Hematopoietic multipotent progenitor cell treated with erythropoietin and hydrocortisone succinate and interleukin-3 and kit ligand, for 4 days (in vitro differentiated cells): ENCODE results near the gene SGK1.
"Not testable (repeated sequence)": the region's sequence is repeated elsewhere in the genome, so short reads cannot be mapped to it uniquely, and the experiment has no call there.

Experiments used
- DNase-seq: peaks from one replicate; pipeline ENCODE4 v3.0.0-alpha.2; 2015

The SGK1 gene

GRCh38 chr6:134217105-134217797, 100.7 kb downstream of the SGK1 start:
- DNase-seq, result no peak

- peak; percentile 46 for DNase-seq
Observed at GRCh38 chr6:134216301-134217010, 101.5 kb downstream of the SGK1 start.

DNA sequence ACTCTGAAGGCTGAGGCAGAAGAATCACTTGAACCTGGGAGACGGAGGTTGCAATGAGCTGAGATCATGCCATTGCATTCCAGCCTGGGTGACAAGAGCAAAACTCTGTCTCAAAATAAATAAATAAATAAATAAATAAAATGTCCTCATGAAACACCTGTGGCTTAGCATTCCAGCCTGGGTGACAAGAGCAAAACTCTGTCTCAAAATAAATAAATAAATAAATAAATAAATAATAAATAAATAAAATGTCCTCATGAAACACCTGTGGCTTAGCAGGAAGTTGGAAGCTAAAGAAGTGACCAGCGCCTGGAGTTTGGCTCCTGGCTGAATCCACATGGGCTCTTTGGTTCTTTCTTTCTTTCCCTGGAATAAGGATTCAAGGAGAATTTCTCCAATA, 104.5 kb downstream of the SGK1 start:
- DNase-seq, result not testable (repeated sequence)

DNA sequence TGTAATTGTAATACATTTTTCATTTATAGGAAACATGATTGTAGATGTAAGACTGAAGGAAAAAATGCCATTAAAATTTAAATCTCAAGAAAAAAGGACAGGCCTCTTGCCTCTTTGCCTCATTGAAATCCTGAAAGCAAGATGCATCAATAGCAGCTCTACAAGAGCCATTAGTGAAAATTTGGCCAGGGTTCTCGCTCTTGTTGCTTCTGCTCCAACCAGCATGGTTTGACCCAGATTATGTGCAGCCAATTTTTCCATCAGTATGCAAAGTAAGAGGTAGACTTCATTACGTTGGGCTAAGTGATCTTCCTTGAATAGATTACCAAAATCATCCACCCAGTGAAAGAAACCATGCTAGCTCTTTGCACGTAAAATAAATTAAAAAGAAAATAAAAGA, 106.6 kb downstream of the SGK1 start:
- DNase-seq, result no peak

DNA sequence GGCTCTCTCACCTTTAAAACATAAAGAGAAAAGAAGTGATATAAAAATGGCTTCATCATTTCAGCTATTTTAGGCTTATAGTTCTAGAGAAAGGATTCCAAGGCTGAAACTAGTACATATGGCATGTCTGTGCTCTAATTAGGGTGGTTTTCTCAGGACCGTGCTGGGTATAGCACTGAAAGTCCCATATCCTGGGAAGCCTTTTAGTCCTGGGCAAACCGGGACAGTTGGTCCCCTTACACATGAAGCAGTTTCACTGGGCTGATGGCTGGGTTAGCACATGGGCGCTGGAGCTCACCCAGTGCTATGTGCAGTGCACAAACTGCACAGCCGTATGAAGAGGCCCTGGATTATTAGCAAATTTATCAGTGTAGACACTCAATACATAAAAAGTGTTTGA, 110.5 kb downstream of the SGK1 start:
- no peak for DNase-seq

- no peak for DNase-seq
Observed at GRCh38 chr6:134205366-134205765, 112.5 kb downstream of the SGK1 start.

- DNase-seq, result not testable (repeated sequence)
Observed at GRCh38 chr6:134204759-134205158, 113.2 kb downstream of the SGK1 start.

GRCh38 chr6:134204031-134204430, 113.9 kb downstream of the SGK1 start:
- no peak for DNase-seq

GRCh38 chr6:134201716-134202115, 116.2 kb downstream of the SGK1 start:
- DNase-seq, result peak; percentile 25

GRCh38 chr6:134199848-134200606, 117.9 kb downstream of the SGK1 start:
- DNase-seq, result no peak

DNA sequence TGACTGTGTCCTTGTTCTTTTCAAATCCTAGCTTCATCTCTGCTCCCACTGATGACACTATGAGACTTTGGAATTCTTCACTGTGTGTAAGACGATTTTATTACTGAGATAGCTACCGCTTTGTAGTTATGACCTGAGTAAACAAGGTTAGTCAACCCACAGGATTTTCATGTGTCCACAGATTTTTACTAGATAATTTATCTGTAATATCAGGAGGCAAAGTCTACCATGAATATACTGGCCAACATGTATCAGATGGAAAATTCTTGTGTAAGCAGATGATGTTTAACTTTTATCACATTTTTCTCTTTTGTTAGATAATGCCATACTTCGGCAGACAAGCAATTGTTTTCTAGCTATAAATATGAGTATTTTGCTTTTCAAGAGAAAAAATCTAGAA, 119.8 kb downstream of the SGK1 start:
- DNase-seq, result no peak

DNA sequence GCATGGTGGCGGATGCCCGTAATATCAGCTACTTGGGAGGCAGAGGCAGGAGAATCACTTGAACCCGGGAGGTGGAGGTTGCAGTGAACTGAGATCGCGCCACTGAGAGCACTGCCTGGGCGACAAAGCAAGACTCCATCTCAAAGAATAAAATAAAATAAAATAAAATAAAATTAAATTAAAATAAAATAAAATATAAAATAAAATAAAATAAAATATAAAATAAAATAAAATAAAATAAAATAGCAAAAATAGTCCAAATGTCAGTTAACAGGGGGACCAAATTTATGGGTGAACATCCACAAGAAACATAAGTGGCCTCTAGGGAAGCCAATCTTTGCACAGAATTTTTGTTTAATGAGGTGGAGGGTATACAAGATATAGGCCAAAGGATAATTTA, 120.2 kb downstream of the SGK1 start:
- DNase-seq, result not testable (repeated sequence)

GRCh38 chr6:134196568-134197193, 121.2 kb downstream of the SGK1 start:
- peak; percentile 71 for DNase-seq

GRCh38 chr6:134195985-134196384, 121.9 kb downstream of the SGK1 start:
- DNase-seq, result no peak

- peak; percentile 88 for DNase-seq
Observed at GRCh38 chr6:134195164-134195906, 122.6 kb downstream of the SGK1 start.

DNA sequence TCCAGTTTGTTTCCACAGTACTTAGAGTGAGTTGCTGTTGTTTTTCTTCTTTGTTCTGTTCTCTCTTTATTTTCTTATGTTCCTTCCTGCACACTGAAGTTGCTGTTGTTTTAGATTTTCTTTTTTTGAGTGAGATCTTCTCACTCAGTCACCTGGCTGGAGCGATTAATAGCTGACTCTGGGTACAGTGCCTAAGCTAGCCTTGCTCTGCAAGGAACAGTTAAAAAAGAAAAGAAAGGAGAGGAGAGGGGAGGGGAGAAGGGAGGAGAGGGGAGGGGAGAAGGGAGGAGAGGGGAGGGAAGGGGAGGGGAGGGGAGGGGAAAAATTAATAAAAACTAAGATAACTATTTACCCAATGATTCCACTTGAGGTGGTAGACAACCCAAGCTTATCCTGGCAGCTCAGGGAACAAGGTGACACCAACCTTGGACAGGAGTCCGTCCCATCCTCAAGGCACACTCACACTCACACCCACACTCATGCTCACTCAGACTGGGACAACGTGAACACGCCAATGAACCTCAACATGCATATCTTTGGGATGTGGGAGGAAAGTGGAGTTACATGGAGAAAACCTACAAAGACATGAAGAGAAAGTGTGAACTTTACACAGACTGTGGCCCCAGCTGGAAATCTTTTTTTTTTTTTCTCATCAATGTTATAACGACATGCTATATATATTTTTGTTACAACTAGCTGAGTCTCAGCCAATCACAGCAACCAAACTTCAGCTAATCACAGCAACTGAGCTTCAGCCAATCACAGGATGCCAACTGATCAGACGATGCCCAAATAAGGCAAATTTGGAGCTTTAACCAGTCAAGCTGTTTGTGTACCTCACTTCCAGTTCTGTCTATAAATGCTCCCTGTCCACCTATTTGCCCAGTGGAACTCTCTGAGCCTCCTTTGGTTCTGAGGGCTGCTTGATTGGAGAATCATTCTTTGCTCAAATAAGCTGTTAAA, 124.1 kb downstream of the SGK1 start:
- DNase-seq, result no peak

GRCh38 chr6:134192609-134193008, 125.3 kb downstream of the SGK1 start:
- DNase-seq, result not testable (repeated sequence)

- DNase-seq, result no peak
Observed at GRCh38 chr6:134190883-134191282, 127.0 kb downstream of the SGK1 start.

GRCh38 chr6:134187751-134188150, 130.2 kb downstream of the SGK1 start:
- no peak for DNase-seq

DNA sequence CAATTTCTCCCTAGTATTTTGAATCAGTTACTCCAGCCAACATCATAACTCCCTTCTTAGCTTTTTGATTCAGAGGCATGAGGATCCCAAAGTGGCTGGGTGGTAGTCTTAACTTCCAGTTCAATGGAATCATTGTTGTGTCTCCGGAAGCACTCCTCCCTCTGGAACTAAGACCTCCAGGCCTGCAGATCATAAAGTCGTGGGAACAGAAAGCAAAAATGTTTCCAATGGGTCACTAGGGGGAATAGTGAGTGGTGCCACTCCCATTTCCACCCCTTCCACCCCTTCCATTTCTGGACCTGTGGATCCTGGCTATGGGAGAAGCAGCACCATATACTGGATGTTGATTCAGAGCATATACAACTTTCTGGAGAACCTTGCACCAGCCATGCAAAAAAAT, 130.8 kb downstream of the SGK1 start:
- no peak for DNase-seq

- DNase-seq, result no peak
Observed at GRCh38 chr6:134186355-134186754, 131.6 kb downstream of the SGK1 start.
